A549 (cell line): ENCODE data around the gene MRPL53.
"Not testable (repeated sequence)": the region's sequence is repeated elsewhere in the genome, so short reads cannot be mapped to it uniquely, and the experiment has no call there.

ENCODE experiments used
- BHLHE40 ChIP-seq: IDR thresholded peaks from 2 replicates; pipeline ENCODE4 v1.6.1; 2012; ENCODE audit warnings: low read depth, low read length, inconsistent platforms
- CEBPB ChIP-seq, 2 experiments: fragments of >200 bp in 1 of 2; sonication (Bioruptor Twin) in 1 of 2; formaldehyde crosslinking in 1 of 2; IDR thresholded peaks; 2 replicates each; pipeline ENCODE4 v1.6.1; 2012 to 2016
- CTCF ChIP-seq: fragments of >200 bp; sonication (Bioruptor Twin); formaldehyde crosslinking; IDR thresholded peaks from 3 replicates; pipeline ENCODE4 v1.5.1; 2016
- ELK1 ChIP-seq: fragments of 150-350 bp; IDR thresholded peaks from 2 replicates; pipeline ENCODE4 v1.6.1; 2014; ENCODE audit warnings: low read depth, mild to moderate bottlenecking, low read length
- GATA3 ChIP-seq: IDR thresholded peaks from 2 replicates; pipeline ENCODE4 v1.6.1; 2012; ENCODE audit warnings: borderline replicate concordance
- HES2 ChIP-seq: fragments of >200 bp; sonication (Bioruptor Twin); formaldehyde crosslinking; IDR thresholded peaks from 2 replicates; pipeline ENCODE4 v1.6.1; 2016
- JUN ChIP-seq, 2 experiments: fragments of >200 bp; sonication (Bioruptor Twin); formaldehyde crosslinking; IDR thresholded peaks; 2 replicates in 1 of 2; 3 replicates in 1 of 2; pipeline ENCODE4 v1.6.1; 2016 to 2017
- JUNB ChIP-seq: fragments of >200 bp; sonication (Bioruptor Twin); formaldehyde crosslinking; IDR thresholded peaks from 2 replicates; pipeline ENCODE4 v1.6.1; 2016
- PBX3 ChIP-seq: IDR thresholded peaks from 2 replicates; pipeline ENCODE4 v1.6.1; 2012
- POLR2A ChIP-seq: IDR thresholded peaks from 2 replicates; pipeline ENCODE4 v1.6.1; 2012; ENCODE audit warnings: mild to moderate bottlenecking, low read length
- SMC3 ChIP-seq: fragments of >200 bp; sonication (Bioruptor Twin); formaldehyde crosslinking; IDR thresholded peaks from 3 replicates; pipeline ENCODE4 v1.6.1; 2018; ENCODE audit warnings: inconsistent platforms

- not testable (repeated sequence) for TF ChIP-seq CTCF; POLR2A; GATA3; JUN (IDR thresholded peaks at IDR 0.05); BHLHE40; SMC3; PBX3; ELK1; HES2; CEBPB (IDR thresholded peaks at IDR 0.05); JUNB
Measured at GRCh38 chr2:74442483-74443297, 29.8 kb downstream of the MRPL53 start.
